Stimulated activated naive CD4-positive, alpha-beta T cell (primary cell): ENCODE measurements around the gene SPDEF.

ENCODE experiments used
- DNase-seq, 6 experiments: peaks; one replicate each; lab custom pipeline; 2025; lab: John Stamatoyannopoulos, UW

The SPDEF gene

DNA sequence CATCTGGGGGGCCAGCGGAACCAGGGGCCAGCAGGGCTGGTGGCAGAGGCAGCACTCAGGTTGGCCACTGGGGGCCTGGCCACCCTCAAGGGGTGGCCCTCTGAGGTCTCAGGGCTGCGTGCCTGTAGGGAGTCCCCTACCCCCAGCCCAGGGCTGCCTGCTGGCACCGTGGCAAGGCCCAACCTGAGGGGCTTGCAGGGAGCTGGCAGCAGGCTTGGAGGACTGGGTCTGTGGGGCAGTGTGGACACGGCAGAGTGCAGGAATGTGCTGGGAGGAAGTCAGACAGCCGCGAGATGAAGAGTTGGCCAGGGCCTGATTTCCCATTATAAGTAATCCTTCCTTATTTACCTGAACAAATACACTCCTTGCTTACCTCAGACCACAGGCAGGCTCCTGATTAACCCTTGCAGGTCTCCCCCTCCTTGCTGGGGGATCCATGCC lies at the start of gene SPDEF:
Gene SPDEF (minus strand): TSS at position 299 of the 441 bp plus-strand sequence. CDS start 11,874 bp downstream, outside the sequence.
- no peak for DNase-seq

DNA sequence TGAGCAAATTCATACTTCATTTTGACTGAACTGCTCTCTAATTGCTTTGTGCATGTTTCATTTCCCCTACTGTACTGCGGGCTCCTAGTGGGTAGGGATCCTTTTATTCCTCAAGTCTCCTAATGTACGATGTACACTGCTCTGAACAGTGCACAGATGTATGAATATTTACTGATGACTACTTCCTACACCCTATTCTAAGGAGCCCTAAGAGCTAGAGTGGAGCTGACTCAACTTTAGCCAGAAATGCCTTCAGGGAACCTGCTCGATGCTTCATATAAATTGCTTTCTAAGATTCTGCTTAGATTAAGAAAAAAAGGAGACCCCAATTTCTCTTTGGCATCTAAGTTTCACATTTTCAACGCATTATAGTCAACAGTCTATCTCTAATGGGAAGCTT lies 47.6 kb upstream of the SPDEF start:
- no peak for DNase-seq

DNA sequence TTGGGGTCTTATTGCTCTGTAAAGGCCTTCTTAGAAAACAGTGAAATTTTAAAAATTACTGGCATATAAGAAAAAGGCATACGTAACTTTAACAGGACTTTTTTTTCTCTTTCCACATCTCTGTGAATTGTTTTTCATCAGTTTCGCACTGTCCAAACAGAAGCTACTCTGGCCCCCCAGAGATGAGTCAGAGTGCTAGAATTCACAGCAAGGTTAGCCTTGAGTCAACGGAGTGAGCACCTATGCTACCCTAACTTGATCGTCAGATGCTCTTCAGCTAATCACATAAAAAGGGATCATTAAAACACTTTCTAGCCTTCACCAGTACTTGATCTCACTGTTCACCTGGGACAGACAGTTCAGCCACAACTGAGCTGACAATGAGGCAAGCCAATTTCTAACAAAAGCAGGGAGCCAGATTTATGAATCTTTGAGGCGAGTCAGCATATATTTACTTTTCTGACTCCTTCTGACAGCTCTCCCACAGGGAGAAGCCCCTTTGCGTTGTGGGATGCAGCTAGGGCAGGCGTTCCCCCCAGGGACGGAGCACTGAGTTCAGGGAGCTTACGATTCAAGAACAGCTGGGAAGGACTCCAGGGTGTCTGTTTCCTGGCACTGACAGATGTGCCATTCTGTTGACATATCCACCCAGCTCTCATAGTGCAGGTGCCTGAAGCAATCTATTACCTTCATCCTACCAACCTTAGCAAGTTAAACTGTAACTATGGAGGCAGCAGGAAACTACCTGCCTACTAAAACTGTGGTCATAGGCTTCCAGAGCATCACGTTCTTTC lies 46.4 kb upstream of the SPDEF start:
- DNase-seq = no peak

DNA sequence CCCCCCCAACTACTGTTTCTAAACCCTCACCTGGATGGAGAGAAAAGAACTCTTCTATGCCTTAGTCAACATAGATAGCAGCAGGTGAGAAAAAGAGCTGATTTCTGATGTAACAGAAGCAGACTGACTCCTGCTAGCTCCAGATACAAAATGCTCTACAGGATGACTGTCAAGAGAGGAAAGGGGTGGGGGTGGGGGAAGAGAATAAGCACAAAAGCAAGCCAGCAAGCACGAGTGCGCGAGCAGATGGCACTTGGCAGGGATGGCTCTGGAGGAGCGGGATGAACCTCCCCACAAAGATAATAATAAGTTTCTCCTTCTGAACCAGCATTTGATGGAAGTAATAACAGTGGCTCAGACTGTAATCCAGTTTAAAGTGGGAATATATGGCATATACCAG lies 45.6 kb upstream of the SPDEF start:
- no peak for DNase-seq

DNA sequence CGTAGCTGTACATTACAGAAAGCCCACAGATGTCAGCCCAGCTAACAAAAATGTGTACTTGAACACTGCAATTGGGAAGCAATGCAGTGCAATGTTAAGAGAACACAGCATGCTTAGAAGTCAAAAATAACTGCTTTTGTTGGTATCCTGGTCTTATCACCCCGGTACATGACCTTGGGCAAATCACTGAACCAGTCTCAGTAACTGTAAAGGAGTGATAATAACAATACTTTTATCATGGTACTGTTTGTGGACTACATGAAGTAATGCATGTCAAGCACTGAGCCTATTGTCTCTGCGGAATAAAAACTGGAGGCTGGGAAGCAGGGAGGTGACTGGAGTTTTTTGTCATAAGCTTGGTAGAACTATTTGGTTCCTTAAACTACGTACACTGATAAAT lies 44.7 kb upstream of the SPDEF start:
- no peak for DNase-seq

DNA sequence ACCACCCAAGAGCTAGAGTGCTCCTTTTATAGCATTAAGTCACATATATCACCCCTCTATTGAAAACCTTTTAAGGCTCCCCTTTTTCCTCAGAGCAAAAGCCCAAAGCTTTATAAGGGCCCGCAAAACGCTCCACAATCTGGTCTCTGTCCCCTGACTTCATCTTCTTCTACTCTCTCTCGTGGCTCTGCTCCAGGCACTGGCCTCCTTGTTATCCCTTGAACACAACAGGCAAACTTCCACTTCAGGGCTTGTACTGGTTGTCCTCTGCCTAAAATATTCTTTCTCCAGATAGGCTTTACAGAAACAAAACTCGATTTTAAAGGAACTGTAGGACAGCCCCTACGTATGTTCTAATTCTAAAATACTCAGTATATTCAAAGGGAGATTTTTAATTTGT lies 44.0 kb upstream of the SPDEF start:
- DNase-seq = no peak

DNA sequence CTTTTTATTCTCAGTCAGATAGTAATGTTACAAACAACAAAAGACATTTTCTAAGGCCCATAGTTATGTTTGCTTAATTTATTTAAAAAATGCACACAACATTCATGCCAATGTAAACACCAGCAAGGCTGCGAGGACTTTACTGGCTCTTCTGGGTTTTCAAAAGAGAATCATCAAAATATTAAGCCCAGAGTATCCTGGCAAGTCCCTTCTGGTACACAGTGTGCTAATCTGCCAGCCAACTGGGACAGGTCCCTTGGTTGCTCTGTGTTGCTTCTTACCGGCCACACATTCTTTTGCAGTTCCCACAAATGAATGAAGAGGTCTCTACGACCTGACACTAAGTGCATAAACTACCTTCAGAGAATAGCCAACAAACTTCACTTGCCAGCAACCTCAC lies 42.6 kb upstream of the SPDEF start:
- DNase-seq = no peak

DNA sequence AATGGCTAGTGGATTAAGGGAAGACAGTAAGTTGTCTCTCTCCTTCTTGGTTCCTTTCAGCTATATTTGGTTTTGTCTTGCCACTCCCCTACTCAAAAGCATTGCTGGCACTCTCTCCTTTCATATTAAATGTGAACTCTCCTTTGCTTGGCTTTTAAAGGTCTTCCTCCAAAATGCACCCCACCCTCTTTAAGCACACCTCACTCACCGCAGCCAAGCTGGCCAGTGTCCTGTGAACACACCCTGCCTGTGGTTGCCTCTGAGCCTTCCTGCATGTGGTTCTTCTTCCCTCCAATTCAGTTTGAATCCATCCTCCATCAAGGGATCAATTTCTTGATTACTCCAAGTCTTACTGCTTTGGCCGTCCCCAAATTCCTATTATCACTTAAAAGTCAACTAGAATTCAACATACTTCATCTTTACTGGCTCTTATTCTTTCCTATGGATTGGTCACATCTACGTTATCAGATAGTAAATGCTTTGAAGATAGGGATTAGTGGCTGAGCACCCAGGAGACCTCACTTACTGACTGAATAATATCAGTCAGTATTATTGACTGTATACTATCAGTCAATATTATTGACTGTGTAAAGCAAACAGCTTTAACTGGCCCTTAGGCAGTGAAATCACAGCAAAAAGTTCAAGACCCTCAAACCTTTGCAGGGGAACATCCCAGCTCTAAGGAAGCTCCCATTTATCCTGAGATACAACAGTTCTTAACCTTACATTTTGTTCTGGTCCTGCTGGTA lies 41.6 kb upstream of the SPDEF start:
- no peak for DNase-seq

DNA sequence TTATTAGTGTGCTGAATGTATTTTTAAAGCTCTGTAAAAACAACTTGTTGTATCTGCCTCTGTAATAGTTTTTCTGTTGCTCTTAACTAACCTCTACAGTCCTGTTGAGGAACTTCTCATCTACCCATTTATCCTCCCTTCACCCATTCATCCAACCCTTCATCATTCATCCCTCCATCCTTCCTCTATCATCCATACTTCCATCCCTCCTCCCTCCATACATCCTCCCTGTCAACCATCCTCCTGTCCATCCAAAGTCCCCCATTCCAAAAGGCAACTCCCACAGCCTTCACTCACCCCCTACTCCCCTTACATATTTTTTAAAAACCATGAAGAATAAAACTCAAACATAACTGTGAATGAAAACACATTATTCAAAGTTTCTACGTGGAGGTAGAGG lies 40.7 kb upstream of the SPDEF start:
- no peak for DNase-seq

DNA sequence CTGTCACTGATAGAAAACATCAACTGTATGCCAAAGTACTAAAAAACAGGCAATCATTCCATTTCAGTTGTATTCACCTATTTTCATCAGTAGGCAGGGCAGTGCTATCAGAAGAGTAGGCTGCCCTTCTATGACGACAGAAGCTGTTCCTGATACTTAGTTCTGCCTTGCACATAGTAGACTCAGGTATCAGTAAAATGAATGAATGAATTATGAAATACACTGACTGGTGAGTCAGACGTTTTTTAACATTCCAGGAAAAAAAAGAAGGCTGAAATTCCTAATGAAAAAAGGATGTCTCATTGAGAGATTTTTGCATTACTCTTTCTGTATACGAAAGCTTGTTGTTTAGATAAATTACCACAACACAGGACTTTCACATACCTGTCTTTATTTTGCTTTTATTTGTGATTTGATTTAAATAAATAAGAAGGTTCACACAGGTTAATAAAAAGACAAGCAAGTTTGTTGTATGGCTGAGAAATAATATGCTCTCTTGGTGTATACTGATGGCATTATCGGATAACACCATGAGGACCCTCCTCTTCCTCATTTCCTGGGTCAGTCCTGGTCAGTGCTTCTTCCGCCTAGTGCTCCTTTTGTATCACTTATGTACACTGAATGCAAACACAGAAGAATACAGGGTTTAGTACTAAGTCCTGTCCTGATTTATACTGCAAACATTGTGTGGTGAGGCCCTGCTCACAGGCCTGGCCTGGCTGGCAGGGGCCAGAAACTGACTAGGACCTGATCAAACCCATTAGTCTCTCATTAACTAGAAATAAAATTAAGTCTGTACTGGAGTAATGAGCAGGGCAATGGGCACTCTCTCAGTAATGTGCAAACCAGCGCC lies 39.4 kb upstream of the SPDEF start:
- DNase-seq = no peak

DNA sequence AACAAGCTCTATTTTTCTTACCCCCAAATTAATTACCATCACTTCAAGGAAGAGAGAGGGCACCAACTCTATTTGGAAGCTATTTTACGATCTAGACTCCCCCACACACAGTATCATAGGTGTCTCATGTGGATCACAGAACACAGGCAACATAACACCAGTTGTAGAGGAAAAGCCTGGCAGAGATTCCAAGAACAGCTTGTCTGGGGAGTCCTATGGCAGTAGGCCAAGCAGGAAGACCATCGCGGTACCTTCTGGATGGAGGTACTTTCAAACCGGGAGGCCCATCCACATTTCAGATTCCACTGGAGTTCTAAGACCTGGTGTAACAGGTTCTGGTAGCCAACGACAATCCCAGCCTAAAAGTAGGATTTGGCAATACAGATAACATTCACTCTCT lies 37.6 kb upstream of the SPDEF start:
- DNase-seq = no peak

DNA sequence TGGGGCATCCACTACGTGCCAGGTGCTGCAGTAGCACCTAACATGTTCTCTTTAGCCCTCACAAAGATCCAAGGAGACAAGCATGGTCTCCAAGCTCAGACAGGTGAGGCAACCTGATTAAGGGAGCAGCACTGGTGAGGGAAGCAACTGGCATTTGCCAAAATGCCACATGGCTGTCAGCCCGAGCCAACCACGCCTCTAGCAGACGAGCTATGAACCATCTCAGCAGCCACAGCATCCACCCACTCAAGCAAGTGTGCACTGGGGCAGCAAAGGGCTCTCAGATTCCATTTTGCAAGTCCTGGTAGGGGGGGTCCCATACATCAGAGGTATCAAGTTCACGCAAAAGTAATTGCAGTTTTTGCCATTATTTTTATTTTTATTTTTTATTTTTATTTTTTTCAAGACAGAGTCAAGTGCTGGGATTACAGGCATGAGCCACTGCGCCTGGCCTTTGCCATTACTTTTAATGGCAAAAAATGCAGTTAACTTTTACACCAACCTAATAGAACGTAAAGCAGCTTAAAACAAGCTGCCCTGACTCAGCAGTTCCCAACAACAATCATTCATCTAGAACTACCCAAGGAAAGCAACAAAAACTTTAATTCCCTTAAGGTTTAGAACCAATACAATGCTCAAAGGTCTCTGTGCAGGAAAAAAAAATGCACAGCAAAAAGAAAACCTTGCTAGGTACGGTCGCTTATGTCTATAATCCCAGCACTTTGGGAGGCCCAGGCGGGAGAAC lies 36.3 kb upstream of the SPDEF start:
- DNase-seq = no peak

DNA sequence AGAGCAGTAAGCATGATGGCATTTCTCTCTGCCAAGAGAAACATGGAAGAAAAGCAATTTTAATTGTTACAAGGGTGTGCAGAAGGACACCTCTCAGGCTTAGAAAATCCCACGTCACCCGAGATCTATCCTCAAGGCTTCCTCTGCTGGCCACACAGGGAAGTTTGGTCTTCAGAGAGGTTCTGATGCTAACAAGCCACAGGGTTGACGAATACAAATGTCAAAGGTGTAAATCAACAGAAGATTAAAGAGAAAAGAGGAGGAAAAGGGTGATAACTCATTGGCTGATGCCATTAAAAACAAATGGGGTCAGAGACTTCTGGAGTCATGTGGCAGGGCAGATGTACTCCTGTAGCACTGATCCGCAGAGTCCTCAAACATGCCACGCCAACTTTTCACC lies 33.6 kb upstream of the SPDEF start:
- no peak for DNase-seq

DNA sequence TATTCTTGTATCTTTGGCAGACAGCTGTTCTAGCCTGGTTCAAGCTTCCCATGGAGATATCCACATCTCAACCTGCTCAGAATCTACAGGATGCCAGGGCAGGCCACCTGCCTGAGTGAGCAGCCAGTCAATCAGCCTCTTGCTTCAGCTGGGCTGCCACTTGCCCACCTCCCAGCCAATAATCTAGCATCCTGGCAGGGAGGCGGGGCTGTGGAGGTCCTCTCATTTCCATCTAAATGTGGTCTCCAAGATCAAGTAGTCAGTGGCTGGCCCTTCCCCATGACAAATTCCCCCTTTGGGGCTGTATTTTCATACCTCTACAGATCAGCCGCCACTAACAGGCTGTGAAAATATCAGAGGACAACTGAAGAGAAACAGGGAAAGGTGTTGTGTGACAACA lies 33.0 kb upstream of the SPDEF start:
- no peak for DNase-seq

DNA sequence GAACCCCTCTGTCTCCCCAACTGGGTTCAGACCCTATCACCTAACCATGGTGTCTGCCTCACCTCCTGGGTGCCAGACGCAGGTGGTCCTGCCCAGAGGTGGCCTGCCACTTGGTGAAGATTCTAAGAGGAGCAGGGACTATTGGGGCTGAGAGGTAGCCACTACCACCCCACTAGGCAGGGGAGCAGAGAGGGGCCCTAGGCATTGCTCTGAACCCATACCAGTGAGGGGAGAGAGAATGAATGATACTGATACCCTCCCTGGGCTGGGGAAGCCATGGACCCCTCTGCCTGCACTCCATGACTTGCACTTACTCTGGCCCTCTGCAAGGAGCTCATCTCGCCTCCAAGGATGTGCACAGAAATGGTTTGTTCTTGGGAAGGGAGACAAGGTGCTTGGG lies 31.7 kb upstream of the SPDEF start:
- no peak for DNase-seq

DNA sequence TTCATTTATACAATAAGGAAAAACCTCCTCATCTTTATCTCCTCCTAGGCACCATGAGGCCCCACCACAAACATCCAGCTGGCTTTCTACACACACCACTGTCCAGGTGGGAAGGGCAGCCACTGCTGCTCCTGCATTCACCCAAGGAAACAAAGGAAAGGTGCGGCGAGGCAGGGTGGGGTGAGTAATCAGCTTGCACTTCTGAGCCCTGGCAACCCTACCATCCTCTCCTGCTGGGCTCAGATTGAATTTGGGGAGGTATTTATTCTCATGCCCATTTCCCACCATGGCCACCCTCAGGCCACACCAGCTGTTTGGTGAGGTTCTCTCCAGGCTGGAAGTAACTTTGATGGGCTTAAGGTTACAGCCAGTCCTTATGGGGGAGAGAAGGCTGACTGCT lies 31.2 kb upstream of the SPDEF start:
- DNase-seq = no peak

DNA sequence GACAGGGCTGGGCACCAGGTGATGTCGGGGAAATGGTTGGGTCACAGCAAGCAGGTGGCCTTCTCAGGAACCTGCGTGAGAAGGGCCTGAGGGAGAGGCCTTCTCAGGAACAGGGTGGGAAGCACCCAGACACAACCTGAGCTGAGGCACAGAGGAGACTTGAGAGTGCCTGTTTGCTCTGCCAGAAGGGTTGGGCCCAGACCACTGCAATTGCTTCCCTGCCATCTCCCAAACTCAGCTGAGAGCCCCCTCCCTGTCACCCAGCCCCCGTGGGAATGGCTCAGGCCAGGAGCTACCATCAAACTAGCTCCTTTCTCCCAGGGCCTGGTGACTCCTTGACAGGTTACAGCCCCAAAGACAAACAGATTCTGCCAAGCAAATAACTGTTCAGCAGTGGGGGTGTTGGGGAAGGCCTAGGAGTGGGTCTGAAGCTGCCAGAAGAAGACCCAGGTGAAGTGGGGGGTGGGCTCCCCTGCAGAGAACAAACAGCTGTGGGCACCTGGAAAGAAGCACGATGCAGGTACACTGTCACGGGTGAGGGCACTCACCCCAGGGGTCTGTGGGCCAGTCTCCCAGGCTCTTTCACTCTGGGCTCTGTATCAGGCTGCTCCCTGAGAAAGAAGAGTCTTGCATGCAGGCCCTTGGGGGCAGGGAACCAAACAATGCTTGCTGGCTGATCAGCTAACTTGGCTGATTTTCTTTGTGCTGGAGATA lies 30.4 kb upstream of the SPDEF start:
- no peak for DNase-seq

DNA sequence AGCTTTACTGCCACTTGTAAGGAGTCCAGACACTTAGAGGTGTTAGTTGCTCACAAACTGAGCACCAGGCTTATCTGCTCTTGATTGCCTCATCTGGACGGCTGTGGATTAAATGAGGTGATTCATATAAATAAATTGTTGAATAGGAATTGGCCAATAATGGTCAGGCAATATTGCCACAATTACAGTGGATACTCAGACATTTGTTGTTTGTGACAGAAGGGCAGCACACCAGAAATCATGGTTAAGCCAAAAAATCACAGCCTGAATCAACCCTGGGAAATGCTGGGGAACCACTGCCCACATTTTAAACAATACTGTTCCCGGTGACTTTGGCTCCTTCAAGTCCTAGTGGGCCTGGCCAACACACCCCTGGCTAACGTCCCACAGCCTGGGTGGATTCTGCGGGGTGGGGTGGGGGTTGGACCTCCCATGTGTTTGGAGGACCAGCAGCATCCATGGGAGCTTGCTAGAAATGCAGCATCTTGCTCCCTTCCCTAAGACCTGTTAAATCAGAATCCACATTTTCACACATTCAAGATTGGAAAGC lies 29.5 kb upstream of the SPDEF start:
- DNase-seq = no peak

DNA sequence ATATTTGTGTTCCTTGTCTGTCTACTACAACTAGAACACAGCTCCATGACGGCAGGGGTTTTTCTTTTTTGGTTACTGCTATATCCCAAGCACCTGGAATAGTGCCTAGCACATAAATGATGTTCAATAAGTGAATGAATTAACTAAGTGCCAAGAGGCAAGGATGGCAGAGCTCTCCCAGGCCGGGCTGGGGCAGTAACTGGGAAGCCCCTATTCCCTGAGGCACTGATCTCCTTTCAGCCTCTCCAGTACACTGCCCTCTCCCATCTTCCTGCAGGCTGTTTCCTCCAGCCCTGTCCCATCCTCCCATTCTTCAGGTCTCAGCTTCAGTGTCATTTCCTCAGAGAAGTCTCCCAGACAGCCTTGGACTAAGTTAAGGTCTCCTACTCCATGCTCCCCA lies 29.0 kb upstream of the SPDEF start:
- no peak for DNase-seq

DNA sequence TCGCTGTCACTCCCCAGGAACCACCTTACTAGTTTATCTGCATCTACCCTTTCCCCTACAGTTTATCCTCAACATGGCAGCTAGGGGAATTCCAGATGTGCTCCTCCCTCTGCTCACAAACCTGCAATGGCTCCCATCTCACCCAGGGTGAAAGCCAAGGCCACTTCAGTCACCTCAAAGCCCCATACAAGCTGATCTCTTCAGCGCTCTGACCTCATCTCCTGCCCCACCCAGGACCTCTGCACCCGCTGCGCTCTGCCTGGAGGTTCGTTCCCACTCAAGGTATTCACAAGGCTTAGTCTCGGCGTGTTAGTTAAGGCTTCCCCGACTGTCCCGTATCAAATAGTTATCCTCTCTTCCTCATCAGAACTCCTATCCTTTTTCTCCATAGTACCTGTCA lies 28.6 kb upstream of the SPDEF start:
- no peak for DNase-seq
